ENCODE results near the gene SASS6. TPM values are rescaled to one million over a fixed set of nuclear protein-coding genes. Genes with fewer than 3 reads are reported as not detected.

The SASS6 gene
- total RNA-seq, 2 experiments from 2014 or later, result 12.1 to 18.7 TPM

GRCh38 chr1:100077531-100077930 is 55.2 kb downstream of the SASS6 start:
- H3K9me2 ChIP-seq (ENCODE audit: insufficient read depth, low read length), result no peaks in the 10 kb centered on the region
- H4K20me1 ChIP-seq (ENCODE audit: insufficient read depth, low read length), result no peaks in the 10 kb centered on the region
- H3K27ac ChIP-seq (ENCODE audit: low read depth, low read length, poor library complexity, severe bottlenecking), result no peak overlapping the region
- intact Hi-C loops (cut with micrococcal nuclease; ENCODE audit: unreplicated experiment), result no loop called here
- no peaks in the 10 kb centered on the region for H3K9me3 ChIP-seq (ENCODE audit: low read length)
- DNase-seq (ENCODE audit: low spot score), result no peak
- no peak overlapping the region for H2AFZ ChIP-seq (ENCODE audit: low read length)
- POLR2A ChIA-PET, result interaction anchor here (0.6 to 0.9 kb wide), 3 partner anchors 42 to 312 kb away, joined by 3 to 4 read pairs (median 3); partner anchors contain the start of gene RTCA
- peaks cover 96% of the 10 kb centered on the region for H3K36me3 ChIP-seq (ENCODE audit: insufficient read depth, low read length)
- H3K4me2 ChIP-seq (ENCODE audit: low read length), result no peak overlapping the region
- CTCF ChIA-PET (ENCODE audit: unreplicated experiment), result no interaction called here
- H3K4me3 ChIP-seq (ENCODE audit: low read depth, low read length, poor library complexity, severe bottlenecking), result no peak overlapping the region
- H3K79me2 ChIP-seq (ENCODE audit: insufficient read depth, low read depth, low read length), result no peaks in the 10 kb centered on the region
- BruUV-seq (replicated peaks), result no TSS peak
- no peaks in the 10 kb centered on the region for H3K4me1 ChIP-seq (ENCODE audit: insufficient read depth, low read length, poor library complexity, severe bottlenecking)
- no peak for TF ChIP-seq EZH2phosphoT487 (IDR thresholded peaks at IDR 0.05; ENCODE audit: borderline replicate concordance, low read depth, low read length)
- TF ChIP-seq, protein P1, sequence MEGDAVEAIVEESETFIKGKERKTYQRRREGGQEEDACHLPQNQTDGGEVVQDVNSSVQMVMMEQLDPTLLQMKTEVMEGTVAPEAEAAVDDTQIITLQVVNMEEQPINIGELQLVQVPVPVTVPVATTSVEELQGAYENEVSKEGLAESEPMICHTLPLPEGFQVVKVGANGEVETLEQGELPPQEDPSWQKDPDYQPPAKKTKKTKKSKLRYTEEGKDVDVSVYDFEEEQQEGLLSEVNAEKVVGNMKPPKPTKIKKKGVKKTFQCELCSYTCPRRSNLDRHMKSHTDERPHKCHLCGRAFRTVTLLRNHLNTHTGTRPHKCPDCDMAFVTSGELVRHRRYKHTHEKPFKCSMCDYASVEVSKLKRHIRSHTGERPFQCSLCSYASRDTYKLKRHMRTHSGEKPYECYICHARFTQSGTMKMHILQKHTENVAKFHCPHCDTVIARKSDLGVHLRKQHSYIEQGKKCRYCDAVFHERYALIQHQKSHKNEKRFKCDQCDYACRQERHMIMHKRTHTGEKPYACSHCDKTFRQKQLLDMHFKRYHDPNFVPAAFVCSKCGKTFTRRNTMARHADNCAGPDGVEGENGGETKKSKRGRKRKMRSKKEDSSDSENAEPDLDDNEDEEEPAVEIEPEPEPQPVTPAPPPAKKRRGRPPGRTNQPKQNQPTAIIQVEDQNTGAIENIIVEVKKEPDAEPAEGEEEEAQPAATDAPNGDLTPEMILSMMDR (conservative IDR thresholded peaks at IDR 0.05; ENCODE audit: low read length), result no peak

GRCh38 chr1:100076744-100077143 is 56.0 kb downstream of the SASS6 start:
- TF ChIP-seq EZH2phosphoT487 (IDR thresholded peaks at IDR 0.05; ENCODE audit: borderline replicate concordance, low read depth, low read length), result no peak
- TF ChIP-seq, protein P1 (conservative IDR thresholded peaks at IDR 0.05; ENCODE audit: low read length), result no peak
- no peak for DNase-seq (ENCODE audit: low spot score)
- ChIA-PET POLR2A (interaction anchor here (0.6 to 1.5 kb wide), 5 partner anchors 9 to 189 kb away, joined by 3 to 6 read pairs (median 4); partner anchors contain the start of gene RTCA), CTCF (ENCODE audit: unreplicated experiment) (no interaction called here)
- Histone ChIP-seq H3K9me3 (ENCODE audit: low read length) (no peaks in the 10 kb centered on the region), H3K4me2 (ENCODE audit: low read length) (no peak overlapping the region), H3K27ac (ENCODE audit: low read depth, low read length, poor library complexity, severe bottlenecking) (no peak overlapping the region), H3K36me3 (ENCODE audit: insufficient read depth, low read length) (peaks cover 96% of the 10 kb centered on the region), H3K79me2 (ENCODE audit: insufficient read depth, low read depth, low read length) (no peaks in the 10 kb centered on the region), H3K4me3 (ENCODE audit: low read depth, low read length, poor library complexity, severe bottlenecking) (no peak overlapping the region), H3K9me2 (ENCODE audit: insufficient read depth, low read length) (no peaks in the 10 kb centered on the region), H2AFZ (ENCODE audit: low read length) (no peak overlapping the region), H3K4me1 (ENCODE audit: insufficient read depth, low read length, poor library complexity, severe bottlenecking) (no peaks in the 10 kb centered on the region), H4K20me1 (ENCODE audit: insufficient read depth, low read length) (no peaks in the 10 kb centered on the region)
- intact Hi-C loops (cut with micrococcal nuclease; ENCODE audit: unreplicated experiment), result no loop called here
- no TSS peak for BruUV-seq (replicated peaks)

- Histone ChIP-seq H3K27ac (ENCODE audit: low read depth, low read length, poor library complexity, severe bottlenecking) (no peak overlapping the region), H3K79me2 (ENCODE audit: insufficient read depth, low read depth, low read length) (no peaks in the 10 kb centered on the region), H2AFZ (ENCODE audit: low read length) (no peak overlapping the region), H3K4me2 (ENCODE audit: low read length) (no peak overlapping the region), H4K20me1 (ENCODE audit: insufficient read depth, low read length) (no peaks in the 10 kb centered on the region), H3K4me1 (ENCODE audit: insufficient read depth, low read length, poor library complexity, severe bottlenecking) (no peaks in the 10 kb centered on the region), H3K36me3 (ENCODE audit: insufficient read depth, low read length) (peaks cover 96% of the 10 kb centered on the region), H3K4me3 (ENCODE audit: low read depth, low read length, poor library complexity, severe bottlenecking) (no peak overlapping the region), H3K9me2 (ENCODE audit: insufficient read depth, low read length) (no peaks in the 10 kb centered on the region), H3K9me3 (ENCODE audit: low read length) (no peaks in the 10 kb centered on the region)
- no TSS peak for BruUV-seq (replicated peaks)
- intact Hi-C loops (cut with micrococcal nuclease; ENCODE audit: unreplicated experiment), result no loop called here
- DNase-seq (ENCODE audit: low spot score), result no peak
- ChIA-PET CTCF (ENCODE audit: unreplicated experiment) (no interaction called here), POLR2A (interaction anchor here (0.6 to 1.6 kb wide), 6 partner anchors 10 to 33 kb away, joined by 3 to 6 read pairs (median 4); no protein-coding TSS in a partner anchor)
- TF ChIP-seq, protein P1 (conservative IDR thresholded peaks at IDR 0.05; ENCODE audit: low read length), result no peak
- no peak for TF ChIP-seq EZH2phosphoT487 (IDR thresholded peaks at IDR 0.05; ENCODE audit: borderline replicate concordance, low read depth, low read length)
Measured at GRCh38 chr1:100076319-100076718, 56.4 kb downstream of the SASS6 start.
